SU-DHL-6 (cell line): Measurements from ENCODE around the gene ZNF579.

Source experiments
- CTCF ChIP-seq: fragments of 200-600 bp; sonication (generic); IDR thresholded peaks from one replicate; pipeline ENCODE4 v1.5.1; 2017; ENCODE audit warnings: antibody characterized with exemption, mild to moderate bottlenecking, low read length, moderate library complexity; ENCODE audit not compliant: insufficient read depth, poor library complexity, severe bottlenecking
- EZH2phosphoT487 ChIP-seq: fragments of 200-600 bp; sonication (generic), shearing (Covaris generic); conservative IDR thresholded peaks from 2 replicates; pipeline ENCODE4 v1.6.1; 2018; ENCODE audit warnings: mild to moderate bottlenecking, antibody characterized with exemption, low read length, moderate library complexity, mixed read lengths

- TF ChIP-seq CTCF (no peak), EZH2phosphoT487 (no peak)
Observed at GRCh38 chr19:55597501-55597921, 16.9 kb upstream of the ZNF579 start.
